WTC11 (cell line): Measurements from ENCODE around the gene PCBP1. TPM values are rescaled to one million over a fixed set of nuclear protein-coding genes. Genes with fewer than 3 reads are reported as not detected.

ENCODE experiments used
- ATAC-seq: fragments of 200-7000 bp; cut with Tn5 transposase; 2 replicates; pipeline ENCODE4 v1.10.0; 2021; ENCODE audit warnings: mild to moderate bottlenecking, moderate library complexity
- CTCF ChIA-PET: fragments of 300-600 bp; sonication (Branson Sonifier 250); formaldehyde crosslinking; loops from one replicate; lab custom pipeline; 2021; ENCODE audit warnings: antibody characterized with exemption; lab: Charles Lee
- POLR2A ChIA-PET: fragments of 350-600 bp; sonication (Branson Sonifier 250); formaldehyde crosslinking; loops from one replicate; lab custom pipeline; 2021; ENCODE audit warnings: antibody characterized with exemption; lab: Charles Lee
- DNase-seq: peaks from one replicate; pipeline ENCODE4 v3.0.0; 2021; ENCODE audit warnings: low spot score
- H3K27ac Mint-ChIP-seq: 2 replicates; pipeline ENCODE4 v1.8.0; 2021; ENCODE audit warnings: mixed read lengths
- H3K27me3 Mint-ChIP-seq: 2 replicates; pipeline ENCODE4 v1.8.0; 2021; ENCODE audit warnings: low read depth, mild to moderate bottlenecking, moderate library complexity, mixed read lengths
- H3K36me3 Mint-ChIP-seq: 2 replicates; pipeline ENCODE4 v1.8.0; 2021; ENCODE audit warnings: mixed read lengths
- H3K4me1 Mint-ChIP-seq: 2 replicates; pipeline ENCODE4 v1.8.0; 2022; ENCODE audit warnings: mixed read lengths
- H3K4me3 Mint-ChIP-seq: 2 replicates; pipeline ENCODE4 v1.8.0; 2021; ENCODE audit warnings: mild to moderate bottlenecking, moderate library complexity, mixed read lengths
- H3K9me3 Mint-ChIP-seq: 2 replicates; pipeline ENCODE4 v1.8.0; 2021; ENCODE audit warnings: mixed read lengths
- ATF1 ChIP-seq: sonication (generic); formaldehyde crosslinking; IDR thresholded peaks from 2 replicates; pipeline ENCODE4 v1.8.1; 2023; ENCODE audit warnings: mild to moderate bottlenecking, moderate library complexity, missing genetic modification reagents
- E2F1 ChIP-seq: sonication (generic); formaldehyde crosslinking; IDR thresholded peaks from 2 replicates; pipeline ENCODE4 v1.8.0; 2022; ENCODE audit warnings: mild to moderate bottlenecking, missing genetic modification reagents
- FOXK1 ChIP-seq: sonication (generic); formaldehyde crosslinking; IDR thresholded peaks from 2 replicates; pipeline ENCODE4 v1.8.0; 2022; ENCODE audit warnings: mild to moderate bottlenecking, moderate library complexity, missing genetic modification reagents
- GRHL2 ChIP-seq: fragments of 250-450 bp; sonication (Bioruptor Pico); IDR thresholded peaks from 2 replicates; pipeline ENCODE4 v1.8.0; 2022; ENCODE audit warnings: mild to moderate bottlenecking, moderate library complexity; ENCODE audit not compliant: insufficient replicate concordance, severe bottlenecking
- HMGA2 ChIP-seq: fragments of 250-450 bp; sonication (Bioruptor Pico); IDR thresholded peaks from 2 replicates; pipeline ENCODE4 v1.4.0; 2021; ENCODE audit warnings: mild to moderate bottlenecking, moderate library complexity
- JAZF1 ChIP-seq: fragments of 250-450 bp; sonication (Bioruptor Pico); IDR thresholded peaks from 2 replicates; pipeline ENCODE4 v1.9.0; 2021; ENCODE audit warnings: moderate library complexity, mild to moderate bottlenecking, inconsistent platforms
- KAT7 ChIP-seq: sonication (generic); formaldehyde crosslinking; IDR thresholded peaks from 2 replicates; pipeline ENCODE4 v1.8.1; 2023; ENCODE audit warnings: missing genetic modification reagents, mild to moderate bottlenecking, borderline replicate concordance
- MYBL2 ChIP-seq: sonication (generic); formaldehyde crosslinking; IDR thresholded peaks from 2 replicates; pipeline ENCODE4 v1.8.1; 2023; ENCODE audit warnings: mild to moderate bottlenecking, moderate library complexity, missing genetic modification reagents
- NFYB ChIP-seq: sonication (generic); formaldehyde crosslinking; conservative IDR thresholded peaks from 2 replicates; pipeline ENCODE4 v1.8.0; 2022; ENCODE audit warnings: low read depth, missing genetic modification reagents
- NR2C2 ChIP-seq: sonication (generic); formaldehyde crosslinking; IDR thresholded peaks from 2 replicates; pipeline ENCODE4 v1.8.0; 2022; ENCODE audit warnings: mild to moderate bottlenecking, missing genetic modification reagents
- RORB ChIP-seq: fragments of 250-450 bp; sonication (Bioruptor Pico); IDR thresholded peaks from 2 replicates; pipeline ENCODE4 v1.9.0; 2021; ENCODE audit warnings: mild to moderate bottlenecking
- TP53 ChIP-seq: sonication (generic); formaldehyde crosslinking; IDR thresholded peaks from 2 replicates; pipeline ENCODE4 v1.8.1; 2023; ENCODE audit warnings: mild to moderate bottlenecking, missing genetic modification reagents
- ZNF219 ChIP-seq: sonication (generic); formaldehyde crosslinking; IDR thresholded peaks from 2 replicates; pipeline ENCODE4 v1.8.0; 2023; ENCODE audit warnings: missing genetic modification reagents, mild to moderate bottlenecking, borderline replicate concordance
- ZNF263 ChIP-seq: sonication (generic); formaldehyde crosslinking; IDR thresholded peaks from 2 replicates; pipeline ENCODE4 v1.8.1; 2022; ENCODE audit warnings: low read depth, mild to moderate bottlenecking, moderate library complexity, missing genetic modification reagents
- ZNF423 ChIP-seq: fragments of 250-450 bp; sonication (Bioruptor Pico); IDR thresholded peaks from 2 replicates; pipeline ENCODE4 v2.1.2; 2022; ENCODE audit warnings: mild to moderate bottlenecking, moderate library complexity
- total RNA-seq: library from RNA; stranded (reverse); gene quantifications from 3 replicates; pipeline ENCODE4 v1.2.3, GENCODE V29; 2021
- TF ChIP-seq, protein P1 (sequence below): sonication (generic); formaldehyde crosslinking; IDR thresholded peaks from 2 replicates; pipeline ENCODE4 v1.8.1; 2023; ENCODE audit warnings: mild to moderate bottlenecking, missing genetic modification reagents, borderline replicate concordance
- TF ChIP-seq, protein P2 (sequence below): sonication (generic); formaldehyde crosslinking; IDR thresholded peaks from 2 replicates; pipeline ENCODE4 v1.8.1; 2022; ENCODE audit warnings: mild to moderate bottlenecking, moderate library complexity, missing genetic modification reagents
- TF ChIP-seq, protein P3 (sequence below): fragments of 200-600 bp; IDR thresholded peaks from 2 replicates; pipeline ENCODE4 v1.8.0; 2022; ENCODE audit warnings: antibody characterized with exemption
- TF ChIP-seq, protein P4 (sequence below): sonication (generic); formaldehyde crosslinking; IDR thresholded peaks from 2 replicates; pipeline ENCODE4 v1.8.0; 2022; ENCODE audit warnings: mild to moderate bottlenecking, missing genetic modification reagents
- TF ChIP-seq, protein P5 (sequence below): sonication (generic); formaldehyde crosslinking; conservative IDR thresholded peaks from 2 replicates; pipeline ENCODE4 v1.8.1; 2023; ENCODE audit warnings: mild to moderate bottlenecking, low read depth, missing genetic modification reagents, moderate library complexity

PCBP1 gene
- total RNA-seq, 1 experiment from 2014 or later: 489 TPM

GRCh38 chr2:70113359-70114070, 26.2 kb downstream of the PCBP1 start:
- no peak for ATAC-seq
- TF ChIP-seq, protein P1, sequence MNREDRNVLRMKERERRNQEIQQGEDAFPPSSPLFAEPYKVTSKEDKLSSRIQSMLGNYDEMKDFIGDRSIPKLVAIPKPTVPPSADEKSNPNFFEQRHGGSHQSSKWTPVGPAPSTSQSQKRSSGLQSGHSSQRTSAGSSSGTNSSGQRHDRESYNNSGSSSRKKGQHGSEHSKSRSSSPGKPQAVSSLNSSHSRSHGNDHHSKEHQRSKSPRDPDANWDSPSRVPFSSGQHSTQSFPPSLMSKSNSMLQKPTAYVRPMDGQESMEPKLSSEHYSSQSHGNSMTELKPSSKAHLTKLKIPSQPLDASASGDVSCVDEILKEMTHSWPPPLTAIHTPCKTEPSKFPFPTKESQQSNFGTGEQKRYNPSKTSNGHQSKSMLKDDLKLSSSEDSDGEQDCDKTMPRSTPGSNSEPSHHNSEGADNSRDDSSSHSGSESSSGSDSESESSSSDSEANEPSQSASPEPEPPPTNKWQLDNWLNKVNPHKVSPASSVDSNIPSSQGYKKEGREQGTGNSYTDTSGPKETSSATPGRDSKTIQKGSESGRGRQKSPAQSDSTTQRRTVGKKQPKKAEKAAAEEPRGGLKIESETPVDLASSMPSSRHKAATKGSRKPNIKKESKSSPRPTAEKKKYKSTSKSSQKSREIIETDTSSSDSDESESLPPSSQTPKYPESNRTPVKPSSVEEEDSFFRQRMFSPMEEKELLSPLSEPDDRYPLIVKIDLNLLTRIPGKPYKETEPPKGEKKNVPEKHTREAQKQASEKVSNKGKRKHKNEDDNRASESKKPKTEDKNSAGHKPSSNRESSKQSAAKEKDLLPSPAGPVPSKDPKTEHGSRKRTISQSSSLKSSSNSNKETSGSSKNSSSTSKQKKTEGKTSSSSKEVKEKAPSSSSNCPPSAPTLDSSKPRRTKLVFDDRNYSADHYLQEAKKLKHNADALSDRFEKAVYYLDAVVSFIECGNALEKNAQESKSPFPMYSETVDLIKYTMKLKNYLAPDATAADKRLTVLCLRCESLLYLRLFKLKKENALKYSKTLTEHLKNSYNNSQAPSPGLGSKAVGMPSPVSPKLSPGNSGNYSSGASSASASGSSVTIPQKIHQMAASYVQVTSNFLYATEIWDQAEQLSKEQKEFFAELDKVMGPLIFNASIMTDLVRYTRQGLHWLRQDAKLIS (CRISPR knock-in tag): no peak
- TF ChIP-seq MYBL2 (CRISPR knock-in tag) (no peak), E2F1 (CRISPR knock-in tag) (no peak), KAT7 (CRISPR knock-in tag) (no peak), NFYB (no peak), JAZF1 (CRISPR knock-in tag) (no peak), FOXK1 (CRISPR knock-in tag) (no peak), ZNF263 (CRISPR knock-in tag) (no peak), GRHL2 (CRISPR knock-in tag) (no peak), HMGA2 (CRISPR knock-in tag) (no peak), ATF1 (CRISPR knock-in tag) (no peak), ZNF423 (no peak), NR2C2 (CRISPR knock-in tag) (no peak), ZNF219 (no peak), TP53 (CRISPR knock-in tag) (no peak), RORB (CRISPR knock-in tag) (no peak)
- TF ChIP-seq, protein P2, sequence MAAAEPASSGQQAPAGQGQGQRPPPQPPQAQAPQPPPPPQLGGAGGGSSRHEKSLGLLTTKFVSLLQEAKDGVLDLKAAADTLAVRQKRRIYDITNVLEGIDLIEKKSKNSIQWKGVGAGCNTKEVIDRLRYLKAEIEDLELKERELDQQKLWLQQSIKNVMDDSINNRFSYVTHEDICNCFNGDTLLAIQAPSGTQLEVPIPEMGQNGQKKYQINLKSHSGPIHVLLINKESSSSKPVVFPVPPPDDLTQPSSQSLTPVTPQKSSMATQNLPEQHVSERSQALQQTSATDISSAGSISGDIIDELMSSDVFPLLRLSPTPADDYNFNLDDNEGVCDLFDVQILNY: no peak
- TF ChIP-seq, protein P3, sequence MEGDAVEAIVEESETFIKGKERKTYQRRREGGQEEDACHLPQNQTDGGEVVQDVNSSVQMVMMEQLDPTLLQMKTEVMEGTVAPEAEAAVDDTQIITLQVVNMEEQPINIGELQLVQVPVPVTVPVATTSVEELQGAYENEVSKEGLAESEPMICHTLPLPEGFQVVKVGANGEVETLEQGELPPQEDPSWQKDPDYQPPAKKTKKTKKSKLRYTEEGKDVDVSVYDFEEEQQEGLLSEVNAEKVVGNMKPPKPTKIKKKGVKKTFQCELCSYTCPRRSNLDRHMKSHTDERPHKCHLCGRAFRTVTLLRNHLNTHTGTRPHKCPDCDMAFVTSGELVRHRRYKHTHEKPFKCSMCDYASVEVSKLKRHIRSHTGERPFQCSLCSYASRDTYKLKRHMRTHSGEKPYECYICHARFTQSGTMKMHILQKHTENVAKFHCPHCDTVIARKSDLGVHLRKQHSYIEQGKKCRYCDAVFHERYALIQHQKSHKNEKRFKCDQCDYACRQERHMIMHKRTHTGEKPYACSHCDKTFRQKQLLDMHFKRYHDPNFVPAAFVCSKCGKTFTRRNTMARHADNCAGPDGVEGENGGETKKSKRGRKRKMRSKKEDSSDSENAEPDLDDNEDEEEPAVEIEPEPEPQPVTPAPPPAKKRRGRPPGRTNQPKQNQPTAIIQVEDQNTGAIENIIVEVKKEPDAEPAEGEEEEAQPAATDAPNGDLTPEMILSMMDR: no peak
- TF ChIP-seq, protein P4, sequence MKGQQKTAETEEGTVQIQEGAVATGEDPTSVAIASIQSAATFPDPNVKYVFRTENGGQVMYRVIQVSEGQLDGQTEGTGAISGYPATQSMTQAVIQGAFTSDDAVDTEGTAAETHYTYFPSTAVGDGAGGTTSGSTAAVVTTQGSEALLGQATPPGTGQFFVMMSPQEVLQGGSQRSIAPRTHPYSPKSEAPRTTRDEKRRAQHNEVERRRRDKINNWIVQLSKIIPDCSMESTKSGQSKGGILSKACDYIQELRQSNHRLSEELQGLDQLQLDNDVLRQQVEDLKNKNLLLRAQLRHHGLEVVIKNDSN (CRISPR knock-in tag): no peak
- TF ChIP-seq, protein P5, sequence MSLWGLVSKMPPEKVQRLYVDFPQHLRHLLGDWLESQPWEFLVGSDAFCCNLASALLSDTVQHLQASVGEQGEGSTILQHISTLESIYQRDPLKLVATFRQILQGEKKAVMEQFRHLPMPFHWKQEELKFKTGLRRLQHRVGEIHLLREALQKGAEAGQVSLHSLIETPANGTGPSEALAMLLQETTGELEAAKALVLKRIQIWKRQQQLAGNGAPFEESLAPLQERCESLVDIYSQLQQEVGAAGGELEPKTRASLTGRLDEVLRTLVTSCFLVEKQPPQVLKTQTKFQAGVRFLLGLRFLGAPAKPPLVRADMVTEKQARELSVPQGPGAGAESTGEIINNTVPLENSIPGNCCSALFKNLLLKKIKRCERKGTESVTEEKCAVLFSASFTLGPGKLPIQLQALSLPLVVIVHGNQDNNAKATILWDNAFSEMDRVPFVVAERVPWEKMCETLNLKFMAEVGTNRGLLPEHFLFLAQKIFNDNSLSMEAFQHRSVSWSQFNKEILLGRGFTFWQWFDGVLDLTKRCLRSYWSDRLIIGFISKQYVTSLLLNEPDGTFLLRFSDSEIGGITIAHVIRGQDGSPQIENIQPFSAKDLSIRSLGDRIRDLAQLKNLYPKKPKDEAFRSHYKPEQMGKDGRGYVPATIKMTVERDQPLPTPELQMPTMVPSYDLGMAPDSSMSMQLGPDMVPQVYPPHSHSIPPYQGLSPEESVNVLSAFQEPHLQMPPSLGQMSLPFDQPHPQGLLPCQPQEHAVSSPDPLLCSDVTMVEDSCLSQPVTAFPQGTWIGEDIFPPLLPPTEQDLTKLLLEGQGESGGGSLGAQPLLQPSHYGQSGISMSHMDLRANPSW (CRISPR knock-in tag): no peak
- H3K9me3 Mint-ChIP-seq: no peaks in the 10 kb centered on the region
- peak overlapping the region; percentile 75 for H3K27ac Mint-ChIP-seq
- POLR2A ChIA-PET: interaction anchor here (1.0 kb wide), 2 partner anchors 27 kb away, joined by 3 to 4 read pairs; no protein-coding TSS in a partner anchor
- no peak for DNase-seq
- no peaks in the 10 kb centered on the region for H3K36me3 Mint-ChIP-seq
- CTCF ChIA-PET: no interaction called here
- H3K27me3 Mint-ChIP-seq: no peaks in the 10 kb centered on the region
- H3K4me3 Mint-ChIP-seq: no peak overlapping the region
- H3K4me1 Mint-ChIP-seq: peaks cover 46% of the 10 kb centered on the region
